Esophagus muscularis mucosa (tissue), 3 donors: Measurements from ENCODE around the gene CDC14B.

Experiments
- CTCF ChIP-seq, 3 experiments: fragments of 200-600 bp in 2 of 3; fragments of 450-650 bp in 1 of 3; sonication (generic) in 2 of 3; IDR thresholded peaks; one replicate each; pipeline ENCODE4 v1.5.1; 2017 to 2019; ENCODE audit warnings: antibody characterized with exemption in 3 of 3, mild to moderate bottlenecking in 2 of 3, moderate library complexity in 1 of 3
- POLR2A ChIP-seq: fragments of 450-650 bp; IDR thresholded peaks from one replicate; pipeline ENCODE4 v1.6.1; 2017; ENCODE audit warnings: antibody characterized with exemption, moderate library complexity, mild to moderate bottlenecking, low read depth

- TF ChIP-seq POLR2A (no peak), CTCF (IDR thresholded peaks at IDR 0.05) (no peak)
Measured at GRCh38 chr9:96524045-96524444, 95.6 kb downstream of the CDC14B start.
